Measurements from ENCODE around the gene TXNDC2.
A peak's percentile ranks its signal among the peaks of the same experiment; 100 is the strongest.

TXNDC2 gene

DNA sequence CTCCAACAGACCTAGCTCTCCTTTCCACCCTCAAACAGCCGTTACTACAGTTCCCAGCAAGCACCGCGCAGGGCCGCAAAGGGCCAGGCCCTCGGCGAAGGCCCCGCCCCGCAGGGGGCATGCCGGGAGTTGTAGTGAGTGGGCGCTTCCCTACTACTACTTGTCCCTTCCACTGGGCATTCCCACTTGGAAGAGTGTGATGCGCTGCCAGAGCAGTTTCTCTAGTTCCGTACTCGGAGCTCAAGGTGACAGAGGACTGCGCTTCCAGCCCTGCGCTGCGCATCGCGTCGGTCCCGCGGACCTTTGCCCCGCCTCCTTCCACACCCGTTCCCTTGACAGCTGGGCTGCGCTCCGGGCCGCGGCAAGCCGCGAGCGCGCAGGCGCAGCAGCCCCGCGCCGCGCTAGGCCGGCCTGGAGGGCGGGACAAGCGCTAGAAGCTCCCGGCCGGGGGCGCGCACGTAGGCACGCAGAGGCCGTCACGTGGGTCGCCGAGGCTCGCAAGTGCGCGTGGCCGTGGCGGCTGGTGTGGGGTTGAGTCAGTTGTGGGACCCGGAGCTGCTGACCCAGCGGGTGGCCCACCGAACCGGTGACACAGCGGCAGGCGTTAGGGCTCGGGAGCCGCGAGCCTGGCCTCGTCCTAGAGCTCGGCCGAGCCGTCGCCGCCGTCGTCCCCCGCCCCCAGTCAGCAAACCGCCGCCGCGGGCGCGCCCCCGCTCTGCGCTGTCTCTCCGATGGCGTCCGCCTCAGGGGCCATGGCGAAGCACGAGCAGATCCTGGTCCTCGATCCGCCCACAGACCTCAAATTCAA lies 28.0 kb downstream of the TXNDC2 start, which contains the start of gene VAPA:
Gene VAPA (plus strand): TSS at position 491 of the 808 bp plus-strand sequence. CDS start 241 bp downstream, at position 732.
- DNase-seq (ENCODE audit: low read depth in 2 of 2), result peak; percentile 85 to 92

DNA sequence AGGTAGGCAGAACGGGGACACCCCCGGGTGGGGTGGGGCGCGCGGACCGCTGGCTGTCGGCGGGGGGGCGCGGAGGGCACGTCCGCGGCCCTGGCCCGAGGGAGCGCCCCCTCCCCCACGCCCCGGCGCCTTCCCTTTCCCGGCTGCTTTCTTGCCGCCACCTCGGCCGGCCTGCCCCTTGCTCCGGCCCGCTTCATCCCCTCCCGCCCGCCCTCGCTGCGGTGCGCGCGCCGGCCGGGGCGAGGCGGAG lies 28.5 kb downstream of the TXNDC2 start:
- no peak for DNase-seq (ENCODE audit: low read depth in 2 of 2)

- no peak for DNase-seq (ENCODE audit: low read depth in 2 of 2)
These were observed 29.0 kb downstream of the TXNDC2 start for GRCh38 chr18:9914584-9915290.

GRCh38 chr18:9915291-9916076 lies 29.7 kb downstream of the TXNDC2 start:
- DNase-seq (ENCODE audit: low read depth in 2 of 2), result no peak

DNA sequence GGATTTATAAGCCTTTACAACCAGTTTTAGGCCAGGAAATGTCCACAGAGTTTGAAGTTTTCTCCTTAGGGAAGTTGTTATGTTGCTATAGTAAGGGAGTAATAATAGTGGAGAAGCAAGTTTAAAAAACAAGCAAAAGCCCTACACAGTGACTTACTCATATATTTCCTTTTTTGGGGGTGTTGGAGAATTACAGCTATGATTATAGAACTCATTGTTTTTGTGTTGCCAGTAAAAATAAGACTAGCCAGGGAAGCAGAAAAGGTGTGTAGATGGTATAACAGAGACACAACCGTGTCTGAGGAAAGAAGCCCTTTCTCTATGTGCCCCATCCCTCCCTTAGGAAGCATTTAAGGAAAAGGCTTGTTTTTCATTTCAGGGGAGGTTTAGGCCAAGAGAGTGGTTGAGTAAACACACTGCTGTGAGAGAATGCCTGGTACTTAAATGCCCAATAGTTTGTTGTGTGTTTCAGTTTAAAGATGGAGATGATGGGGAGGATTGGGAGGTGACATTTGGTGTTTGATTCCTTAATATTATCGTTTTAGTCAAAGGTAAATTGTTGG lies 30.4 kb downstream of the TXNDC2 start:
- DNase-seq (ENCODE audit: low read depth in 2 of 2), result no peak

DNA sequence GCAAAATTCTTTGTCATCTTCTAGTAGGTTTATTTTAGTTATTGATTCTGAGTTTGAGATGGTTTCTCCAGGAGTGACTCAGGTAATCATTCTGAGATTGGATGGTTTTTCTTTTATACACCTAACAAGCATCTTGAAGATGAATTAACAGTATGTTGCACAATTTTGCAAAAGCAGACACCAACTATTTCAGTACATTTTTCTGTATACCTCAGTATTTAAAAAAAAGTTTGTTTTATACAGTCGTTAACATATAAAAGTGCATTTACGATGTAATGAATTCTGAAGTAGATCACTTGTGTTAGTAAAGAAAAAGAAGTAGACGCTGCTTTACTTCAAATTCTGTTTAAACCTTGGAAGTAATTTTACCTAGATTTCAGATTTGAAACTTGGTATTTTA lies 31.0 kb downstream of the TXNDC2 start:
- no peak for DNase-seq (ENCODE audit: low read depth in 2 of 2)

DNA sequence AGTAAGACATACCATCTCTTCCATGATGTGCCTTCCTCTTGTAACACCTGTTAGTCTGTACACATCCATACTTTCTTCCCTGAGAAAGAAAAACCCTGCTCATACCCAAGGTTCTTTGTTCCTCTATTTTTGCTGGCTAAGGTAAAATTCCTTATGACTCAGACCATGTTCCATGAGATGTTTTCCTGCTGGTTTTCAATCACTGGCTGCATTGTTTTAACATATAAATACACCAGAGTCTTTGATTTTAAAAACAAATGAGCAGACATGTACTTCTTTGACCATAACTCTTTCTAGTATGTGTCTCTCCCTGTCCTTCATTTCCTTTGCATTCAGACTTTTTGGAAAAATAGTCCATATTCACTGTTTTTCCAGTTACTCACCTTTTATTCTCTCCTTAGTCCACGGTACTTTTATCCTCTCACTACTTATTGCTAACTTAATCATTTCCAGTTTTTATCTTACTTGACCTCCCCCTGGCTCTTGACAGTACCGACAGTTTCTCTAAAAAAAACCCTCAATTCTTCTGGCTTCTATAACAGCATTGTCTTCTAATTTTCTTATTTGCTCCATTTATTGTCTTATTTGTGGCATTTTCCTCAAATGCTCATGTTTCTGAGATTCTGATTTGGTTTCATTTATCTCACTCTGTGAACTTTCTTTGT lies 32.4 kb downstream of the TXNDC2 start:
- DNase-seq (ENCODE audit: low read depth in 2 of 2), result no peak

- no peak for DNase-seq (ENCODE audit: low read depth in 2 of 2)
These were observed 33.9 kb downstream of the TXNDC2 start for GRCh38 chr18:9919564-9920232.

- no peak for DNase-seq (ENCODE audit: low read depth in 2 of 2)
These were observed 37.0 kb downstream of the TXNDC2 start for GRCh38 chr18:9922592-9923311.

DNA sequence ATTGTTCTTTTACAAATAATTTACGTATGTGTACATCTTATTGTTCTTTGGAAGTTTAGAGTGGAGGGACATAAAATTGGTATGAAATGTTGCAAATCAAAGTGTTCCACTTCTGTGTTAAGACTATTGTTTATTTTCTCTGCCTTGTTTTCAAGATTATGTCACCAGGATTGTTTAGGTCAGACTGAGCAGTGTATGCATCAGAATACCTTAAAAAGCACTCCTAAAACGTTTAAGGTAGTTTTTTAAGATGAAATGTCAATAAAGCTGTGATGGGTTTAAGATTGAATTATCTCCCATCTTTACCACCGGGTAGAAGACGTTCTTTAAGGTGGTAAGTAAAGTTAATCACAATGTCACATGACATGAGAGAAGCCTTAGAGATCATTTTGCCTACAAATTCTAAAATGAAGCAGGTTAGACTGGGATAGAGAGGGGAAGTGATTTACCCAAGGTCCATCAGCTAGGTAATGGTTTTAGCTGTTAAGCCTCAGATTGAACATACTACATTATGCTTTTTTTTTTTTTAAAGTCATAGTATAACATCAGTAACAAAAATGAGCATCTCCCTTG lies 38.7 kb downstream of the TXNDC2 start:
- no peak for DNase-seq (ENCODE audit: low read depth in 2 of 2)

DNA sequence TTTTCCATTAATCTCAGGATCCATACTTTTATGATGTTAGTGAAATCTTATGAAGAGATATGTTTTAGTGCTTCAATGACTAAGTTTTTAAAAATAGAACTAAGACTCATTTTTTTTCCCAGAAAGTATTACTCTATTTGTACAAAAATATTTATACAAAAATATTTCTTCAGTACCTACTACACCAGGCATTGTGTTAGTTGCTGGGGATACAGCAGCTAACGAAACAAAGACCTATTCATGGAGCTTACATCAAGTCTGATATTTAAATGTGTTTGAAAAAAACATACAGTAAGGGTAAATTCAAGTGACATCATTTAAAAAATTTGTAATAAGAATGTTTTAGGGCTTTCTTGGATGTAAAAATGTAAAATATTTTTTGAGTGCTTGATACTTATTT lies 39.6 kb downstream of the TXNDC2 start:
- no peak for DNase-seq (ENCODE audit: low read depth in 2 of 2)

- no peak for DNase-seq (ENCODE audit: low read depth in 2 of 2)
These were observed 40.0 kb downstream of the TXNDC2 start for GRCh38 chr18:9925795-9926194.

- DNase-seq (ENCODE audit: low read depth in 2 of 2), result no peak
These were observed 40.6 kb downstream of the TXNDC2 start for GRCh38 chr18:9926223-9926894.

GRCh38 chr18:9926977-9927376 lies 41.2 kb downstream of the TXNDC2 start:
- DNase-seq (ENCODE audit: low read depth in 2 of 2), result no peak

- no peak for DNase-seq (ENCODE audit: low read depth in 2 of 2)
These were observed 41.8 kb downstream of the TXNDC2 start for GRCh38 chr18:9927392-9928063.

DNA sequence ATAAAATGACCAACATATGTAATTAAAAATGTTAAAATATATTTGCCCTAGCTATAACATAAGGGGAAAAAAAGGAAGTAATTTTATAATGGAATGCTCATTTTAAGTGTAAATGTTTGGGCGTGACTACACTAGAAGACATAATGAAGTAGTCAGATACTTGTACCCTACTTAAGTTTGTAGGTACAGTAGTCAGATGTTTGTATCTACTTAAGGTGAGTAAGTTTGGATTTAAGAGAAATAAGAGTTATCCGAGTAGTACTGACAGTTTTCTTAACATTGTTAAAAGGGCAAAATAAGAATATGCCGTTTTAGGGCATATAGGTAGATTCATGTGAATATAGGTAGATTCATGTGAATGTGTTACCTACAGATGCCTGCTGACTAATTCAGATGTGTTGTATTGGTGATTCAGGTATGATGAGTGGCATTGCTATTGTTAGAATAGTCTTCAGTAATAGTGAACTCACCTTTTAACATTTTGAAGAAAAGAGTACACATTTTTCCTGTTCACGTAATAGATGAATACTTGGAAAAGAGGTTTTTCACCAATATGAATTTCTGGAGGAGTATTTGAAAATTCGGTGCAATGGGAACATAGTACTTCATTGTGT lies 43.0 kb downstream of the TXNDC2 start:
- DNase-seq (ENCODE audit: low read depth in 2 of 2), result no peak

DNA sequence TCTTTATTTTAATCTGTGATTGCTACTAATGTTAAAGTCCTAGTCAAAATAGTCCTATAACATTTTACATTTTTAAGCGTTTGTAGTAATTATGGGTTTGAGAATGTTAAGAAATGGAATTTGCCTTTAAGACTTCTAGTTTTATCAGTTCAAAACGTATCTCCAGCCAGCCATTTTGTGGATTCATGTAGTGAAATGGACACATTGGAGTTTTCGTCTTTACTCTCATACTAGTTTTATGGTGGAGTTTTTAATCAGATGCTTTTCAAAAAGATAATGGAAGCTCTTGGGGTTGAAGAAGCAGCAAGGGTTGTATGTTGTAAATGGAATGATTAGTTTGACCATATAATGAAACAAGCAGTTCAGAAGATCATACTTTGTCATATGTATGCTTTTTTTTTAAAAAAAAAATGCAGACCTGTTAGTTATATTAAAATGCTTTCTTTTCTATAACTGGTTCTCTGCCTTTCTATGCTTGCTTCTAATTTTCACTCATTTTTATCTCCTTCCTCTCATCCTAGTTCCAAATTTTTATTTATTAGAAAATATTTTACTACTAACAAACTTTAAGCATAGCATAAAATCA lies 44.6 kb downstream of the TXNDC2 start:
- no peak for DNase-seq (ENCODE audit: low read depth in 2 of 2)

DNA sequence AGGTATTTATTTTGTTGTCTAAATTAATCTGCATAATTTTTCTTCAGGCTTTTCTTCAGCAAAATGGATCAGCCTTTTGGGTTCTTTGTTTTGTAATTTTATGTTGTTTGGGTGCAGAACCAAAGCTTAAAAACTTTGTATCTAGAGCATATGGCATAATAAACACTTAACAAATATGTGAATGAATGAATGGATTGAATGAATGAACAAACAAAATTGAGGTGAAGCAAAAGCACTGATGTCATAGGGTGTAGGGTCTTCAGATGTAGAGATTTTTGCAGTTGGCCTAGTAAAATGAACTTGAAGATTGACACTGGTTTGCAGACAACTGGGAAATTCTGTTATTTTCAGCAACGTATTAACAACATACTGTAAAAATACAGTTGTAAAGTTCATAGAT lies 45.4 kb downstream of the TXNDC2 start:
- no peak for DNase-seq (ENCODE audit: low read depth in 2 of 2)

Data from fibroblast of skin of left biceps (primary cell).